ENCODE measurements around the gene SYT9.

Gene SYT9

DNA sequence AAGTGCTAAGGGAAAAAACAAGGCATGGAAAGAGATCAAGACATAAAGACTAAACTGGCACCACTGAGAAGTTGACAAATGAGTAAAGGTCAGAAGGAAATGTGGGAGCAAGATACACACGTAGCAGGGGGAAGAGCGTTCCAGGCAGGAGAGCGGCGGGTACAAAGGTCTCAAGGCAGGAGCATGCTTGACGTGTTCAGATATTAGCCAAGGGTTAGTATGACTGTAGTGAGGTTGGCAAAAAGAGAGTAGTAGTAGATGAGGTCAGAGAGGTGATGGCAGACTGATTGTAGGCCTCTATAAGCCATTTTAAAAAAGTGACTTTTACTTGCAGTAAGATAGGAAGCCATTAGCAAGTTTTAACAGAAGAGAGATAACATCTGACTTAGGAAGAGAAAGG lies 9.9 kb downstream of the SYT9 start:
- no peak for DNase-seq (ENCODE audit: low read depth, low spot score)
- Histone ChIP-seq H3K36me3 (ENCODE audit: insufficient read depth, low read length) (no peaks in the 10 kb centered on the region), H3K27ac (no peak overlapping the region), H3K9me3 (ENCODE audit: low read depth, low read length) (no peaks in the 10 kb centered on the region), H3K9ac (ENCODE audit: insufficient read length) (no peak overlapping the region), H3K4me3 (no peak overlapping the region)
- TF ChIP-seq POLR2AphosphoS5 (IDR thresholded peaks at IDR 0.05; ENCODE audit: borderline replicate concordance, low read depth, low read length) (no peak), FOXP2 (optimal IDR thresholded peaks at IDR 0.05; ENCODE audit: control extremely low read depth, extremely low read length, insufficient read depth) (no peak), EZH2 (IDR thresholded peaks at IDR 0.05) (no peak)

- Histone ChIP-seq H3K9me3 (ENCODE audit: low read depth, low read length) (no peaks in the 10 kb centered on the region), H3K4me3 (no peak overlapping the region), H3K36me3 (ENCODE audit: insufficient read depth, low read length) (no peaks in the 10 kb centered on the region), H3K27ac (no peak overlapping the region), H3K9ac (ENCODE audit: insufficient read length) (no peak overlapping the region)
- TF ChIP-seq EZH2 (IDR thresholded peaks at IDR 0.05) (no peak), POLR2AphosphoS5 (IDR thresholded peaks at IDR 0.05; ENCODE audit: borderline replicate concordance, low read depth, low read length) (no peak), FOXP2 (optimal IDR thresholded peaks at IDR 0.05; ENCODE audit: control extremely low read depth, extremely low read length, insufficient read depth) (no peak)
- no peak for DNase-seq (ENCODE audit: low read depth, low spot score)
Measured at GRCh38 chr11:7262672-7263071, 11.0 kb downstream of the SYT9 start.

- no peak for TF ChIP-seq FOXP2 (optimal IDR thresholded peaks at IDR 0.05; ENCODE audit: control extremely low read depth, extremely low read length, insufficient read depth)
- TF ChIP-seq EZH2 (IDR thresholded peaks at IDR 0.05), result no peak
- no peak for DNase-seq (ENCODE audit: low read depth, low spot score)
- Histone ChIP-seq H3K4me3 (no peak overlapping the region), H3K9ac (ENCODE audit: insufficient read length) (no peak overlapping the region), H3K36me3 (ENCODE audit: insufficient read depth, low read length) (no peaks in the 10 kb centered on the region), H3K9me3 (ENCODE audit: low read depth, low read length) (no peaks in the 10 kb centered on the region), H3K27ac (no peak overlapping the region)
Measured at GRCh38 chr11:7263842-7264241, 12.1 kb downstream of the SYT9 start.

DNA sequence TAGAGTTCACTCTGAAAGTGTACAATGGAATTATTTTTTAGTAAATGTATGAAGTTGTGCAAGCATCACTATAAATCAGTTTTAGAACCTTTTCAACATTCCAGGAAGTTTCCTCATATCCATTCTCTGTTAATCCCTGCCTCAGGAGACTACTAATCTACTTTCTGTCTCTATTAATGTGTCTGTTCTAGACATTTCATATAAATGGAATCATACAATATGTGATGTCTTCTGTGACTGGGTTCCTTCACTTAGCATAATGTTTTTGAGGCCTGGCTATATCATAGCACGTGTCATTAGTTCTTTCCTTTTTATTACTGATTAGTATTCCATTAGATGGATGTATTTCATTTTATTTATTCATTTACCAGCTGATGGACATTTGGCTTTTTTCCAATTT lies 17.1 kb downstream of the SYT9 start:
- Histone ChIP-seq H3K36me3 (ENCODE audit: insufficient read depth, low read length) (no peaks in the 10 kb centered on the region), H3K9ac (ENCODE audit: insufficient read length) (no peak overlapping the region), H3K27ac (no peak overlapping the region), H3K4me3 (no peak overlapping the region), H3K9me3 (ENCODE audit: low read depth, low read length) (no peaks in the 10 kb centered on the region)
- TF ChIP-seq POLR2AphosphoS5 (IDR thresholded peaks at IDR 0.05; ENCODE audit: borderline replicate concordance, low read depth, low read length) (no peak), FOXP2 (optimal IDR thresholded peaks at IDR 0.05; ENCODE audit: control extremely low read depth, extremely low read length, insufficient read depth) (no peak), EZH2 (IDR thresholded peaks at IDR 0.05) (no peak)
- DNase-seq (ENCODE audit: low read depth, low spot score), result no peak

- H3K9ac ChIP-seq (ENCODE audit: insufficient read length), result no peak overlapping the region
- H3K27ac ChIP-seq, result no peak overlapping the region
- TF ChIP-seq EZH2 (IDR thresholded peaks at IDR 0.05) (no peak), FOXP2 (optimal IDR thresholded peaks at IDR 0.05; ENCODE audit: control extremely low read depth, extremely low read length, insufficient read depth) (no peak)
- no peaks in the 10 kb centered on the region for H3K36me3 ChIP-seq (ENCODE audit: insufficient read depth, low read length)
- H3K9me3 ChIP-seq (ENCODE audit: low read depth, low read length), result no peaks in the 10 kb centered on the region
- no peak for DNase-seq (ENCODE audit: low read depth, low spot score)
- H3K4me3 ChIP-seq, result no peak overlapping the region
Measured at GRCh38 chr11:7270233-7270865, 18.6 kb downstream of the SYT9 start.

- Histone ChIP-seq H3K9me3 (ENCODE audit: low read depth, low read length) (no peaks in the 10 kb centered on the region), H3K27ac (no peak overlapping the region), H3K36me3 (ENCODE audit: insufficient read depth, low read length) (no peaks in the 10 kb centered on the region), H3K9ac (ENCODE audit: insufficient read length) (no peak overlapping the region), H3K4me3 (no peak overlapping the region)
- TF ChIP-seq FOXP2 (optimal IDR thresholded peaks at IDR 0.05; ENCODE audit: control extremely low read depth, extremely low read length, insufficient read depth) (no peak), EZH2 (IDR thresholded peaks at IDR 0.05) (no peak), POLR2AphosphoS5 (IDR thresholded peaks at IDR 0.05; ENCODE audit: borderline replicate concordance, low read depth, low read length) (no peak)
- DNase-seq (ENCODE audit: low read depth, low spot score), result no peak
Measured at GRCh38 chr11:7272373-7272772, 20.7 kb downstream of the SYT9 start.

DNA sequence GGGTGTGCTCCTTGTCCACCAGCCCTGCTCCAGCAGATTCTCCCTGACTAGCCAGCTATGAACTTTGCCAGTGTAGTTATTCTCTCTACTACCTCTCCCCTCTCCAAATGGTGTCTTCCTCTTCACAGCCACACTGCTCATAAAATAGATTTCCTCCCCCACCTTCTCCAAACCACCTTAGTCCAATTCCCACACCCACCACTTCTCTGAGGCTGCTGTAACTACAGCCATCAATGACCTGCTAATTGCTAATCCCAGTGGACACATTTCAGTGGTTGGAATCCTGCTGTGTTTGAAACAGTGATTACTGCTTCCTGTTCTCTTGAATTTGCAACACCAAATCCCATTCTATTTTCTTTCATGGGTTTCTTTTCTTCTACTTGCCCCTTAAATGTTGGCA lies 23.4 kb downstream of the SYT9 start:
- H3K4me3 ChIP-seq, result no peak overlapping the region
- TF ChIP-seq FOXP2 (optimal IDR thresholded peaks at IDR 0.05; ENCODE audit: control extremely low read depth, extremely low read length, insufficient read depth), result no peak
- no peak for TF ChIP-seq EZH2 (IDR thresholded peaks at IDR 0.05)
- no peak for TF ChIP-seq POLR2AphosphoS5 (IDR thresholded peaks at IDR 0.05; ENCODE audit: borderline replicate concordance, low read depth, low read length)
- H3K9ac ChIP-seq (ENCODE audit: insufficient read length), result no peak overlapping the region
- H3K36me3 ChIP-seq (ENCODE audit: insufficient read depth, low read length), result no peaks in the 10 kb centered on the region
- DNase-seq (ENCODE audit: low read depth, low spot score), result no peak
- H3K9me3 ChIP-seq (ENCODE audit: low read depth, low read length), result no peaks in the 10 kb centered on the region
- H3K27ac ChIP-seq, result no peak overlapping the region

GRCh38 chr11:7278314-7278917 lies 26.7 kb downstream of the SYT9 start:
- Histone ChIP-seq H3K9me3 (ENCODE audit: low read depth, low read length) (no peaks in the 10 kb centered on the region), H3K27ac (no peak overlapping the region), H3K36me3 (ENCODE audit: insufficient read depth, low read length) (no peaks in the 10 kb centered on the region), H3K9ac (ENCODE audit: insufficient read length) (no peak overlapping the region), H3K4me3 (no peak overlapping the region)
- no peak for TF ChIP-seq EZH2 (IDR thresholded peaks at IDR 0.05)
- TF ChIP-seq FOXP2 (optimal IDR thresholded peaks at IDR 0.05; ENCODE audit: control extremely low read depth, extremely low read length, insufficient read depth), result no peak
- TF ChIP-seq POLR2AphosphoS5 (IDR thresholded peaks at IDR 0.05; ENCODE audit: borderline replicate concordance, low read depth, low read length), result no peak
- no peak for DNase-seq (ENCODE audit: low read depth, low spot score)

GRCh38 chr11:7279676-7280075 lies 28.0 kb downstream of the SYT9 start:
- no peak for DNase-seq (ENCODE audit: low read depth, low spot score)
- no peak for TF ChIP-seq EZH2 (IDR thresholded peaks at IDR 0.05)
- no peak for TF ChIP-seq POLR2AphosphoS5 (IDR thresholded peaks at IDR 0.05; ENCODE audit: borderline replicate concordance, low read depth, low read length)
- no peak for TF ChIP-seq FOXP2 (optimal IDR thresholded peaks at IDR 0.05; ENCODE audit: control extremely low read depth, extremely low read length, insufficient read depth)
- Histone ChIP-seq H3K4me3 (no peak overlapping the region), H3K9ac (ENCODE audit: insufficient read length) (no peak overlapping the region), H3K9me3 (ENCODE audit: low read depth, low read length) (no peaks in the 10 kb centered on the region), H3K36me3 (ENCODE audit: insufficient read depth, low read length) (no peaks in the 10 kb centered on the region), H3K27ac (no peak overlapping the region)
